SU-DHL-6 (cell line): ENCODE results near the gene SORCS2.

ENCODE experiments used
- CTCF ChIP-seq: fragments of 200-600 bp; sonication (generic); IDR thresholded peaks from one replicate; pipeline ENCODE4 v1.5.1; 2017; ENCODE audit warnings: antibody characterized with exemption, mild to moderate bottlenecking, low read length, moderate library complexity; ENCODE audit not compliant: insufficient read depth, poor library complexity, severe bottlenecking
- EZH2phosphoT487 ChIP-seq: fragments of 200-600 bp; sonication (generic), shearing (Covaris generic); conservative IDR thresholded peaks from 2 replicates; pipeline ENCODE4 v1.6.1; 2018; ENCODE audit warnings: mild to moderate bottlenecking, antibody characterized with exemption, low read length, moderate library complexity, mixed read lengths

- TF ChIP-seq CTCF (no peak), EZH2phosphoT487 (no peak)
Measured at GRCh38 chr4:7347981-7348380, 155.6 kb downstream of the SORCS2 start.
